SIG-M5 treated with dmso at 0.1 percent for 504 hours (cell line): ENCODE results near the gene TNFRSF14.
"Not testable (repeated sequence)": the region's sequence is repeated elsewhere in the genome, so short reads cannot be mapped to it uniquely, and the experiment has no call there.

Experiments
- DNase-seq: peaks from one replicate; lab custom pipeline; 2025; ENCODE audit not compliant: unreplicated experiment; lab: John Stamatoyannopoulos, UW

Gene TNFRSF14

GRCh38 chr1:2538376-2538775 is 17.8 kb upstream of the TNFRSF14 start:
- DNase-seq: no peak

- no peak for DNase-seq
Observed at GRCh38 chr1:2538872-2539271, 17.3 kb upstream of the TNFRSF14 start.

DNA sequence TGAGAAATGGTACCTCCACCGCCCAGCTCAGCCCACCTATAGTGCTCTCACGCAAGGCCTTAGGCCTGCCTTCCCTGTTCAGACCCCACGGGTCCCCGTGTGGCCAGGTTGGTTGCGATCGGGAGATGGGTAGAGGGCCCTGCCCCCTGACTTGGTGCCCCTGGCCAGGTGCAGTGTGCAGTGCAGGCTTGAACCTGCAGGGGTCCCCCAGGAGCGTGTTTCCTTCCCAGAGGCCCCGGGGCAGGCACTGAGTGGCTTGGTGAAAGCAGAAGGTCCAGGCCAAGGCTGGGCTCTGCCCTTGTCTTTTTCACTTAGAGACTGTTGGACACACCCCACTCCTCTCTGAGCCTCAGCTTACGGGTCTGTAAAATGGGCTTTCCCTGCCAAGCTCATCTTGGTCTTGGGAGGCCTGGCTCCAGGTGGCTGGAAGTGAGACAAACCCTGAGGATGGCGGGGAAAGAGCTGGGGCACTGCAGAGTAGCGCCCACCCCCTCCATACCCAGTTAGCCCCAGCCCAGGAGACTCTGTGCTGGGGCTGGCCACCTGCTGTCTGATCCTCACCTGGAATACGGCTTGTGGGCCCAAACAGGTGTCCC is 16.8 kb upstream of the TNFRSF14 start:
- no peak for DNase-seq

DNA sequence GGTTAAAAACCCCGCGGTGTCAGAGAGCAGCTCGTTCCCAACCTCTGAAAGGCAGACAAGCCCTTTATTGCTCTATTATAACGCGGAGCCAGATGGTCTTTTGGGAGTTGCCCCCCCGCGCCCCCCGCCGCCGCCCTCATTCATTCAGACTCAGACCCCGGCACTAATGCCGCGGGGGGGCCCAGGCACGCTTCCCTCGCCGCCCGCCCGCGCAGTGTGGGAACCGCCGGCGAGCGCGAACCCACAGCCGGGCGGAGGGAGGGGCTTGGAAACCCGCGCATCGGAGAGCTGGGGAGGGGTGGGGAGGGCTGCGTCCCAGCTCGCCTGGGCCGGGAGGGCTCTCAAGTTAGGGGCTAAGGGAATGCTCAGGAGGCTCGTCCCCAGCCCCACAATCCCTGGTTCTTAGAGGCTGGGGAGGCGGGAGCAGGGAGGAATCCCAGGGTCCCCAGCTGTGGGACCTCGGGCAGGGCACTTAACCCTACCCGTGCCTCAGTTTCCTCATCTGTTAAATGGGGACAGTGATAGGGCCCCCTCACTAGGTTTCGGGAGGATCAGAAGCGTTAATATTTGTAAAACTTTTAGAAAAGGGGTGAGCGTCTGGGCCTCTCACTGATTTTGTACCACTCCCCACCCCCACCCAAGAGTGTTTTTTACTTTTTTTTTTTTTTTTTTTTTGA is 15.2 kb upstream of the TNFRSF14 start:
- DNase-seq: no peak

DNA sequence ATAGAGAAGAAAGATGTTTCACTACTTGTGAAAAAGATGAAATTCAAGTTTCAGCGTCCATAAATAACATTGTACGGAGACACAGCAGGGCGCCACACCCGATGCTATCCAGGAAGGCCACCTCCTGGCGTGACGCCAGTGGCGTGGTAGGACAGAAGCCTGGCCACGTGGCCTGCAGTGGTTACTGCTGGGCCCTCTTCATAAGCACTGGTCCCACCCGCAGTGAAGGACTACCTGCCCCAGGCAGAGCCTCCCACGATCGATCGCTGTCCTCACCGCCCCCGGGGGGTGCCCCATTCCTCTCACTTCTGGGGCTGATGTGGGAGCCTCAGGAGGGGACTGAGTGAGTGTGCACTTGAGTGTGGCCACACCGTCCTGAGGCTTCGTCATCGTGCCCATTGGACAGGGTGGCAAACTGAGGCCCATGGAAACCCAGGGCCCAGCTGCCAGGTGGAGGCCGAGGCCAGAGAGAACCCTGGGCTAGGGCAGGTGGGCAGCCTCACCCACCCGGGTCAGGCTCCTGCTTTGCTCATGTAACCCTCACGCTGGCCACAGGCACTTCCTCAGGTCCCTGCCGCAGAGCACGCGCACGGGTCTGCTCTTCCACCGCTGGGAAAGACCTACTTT is 14.4 kb upstream of the TNFRSF14 start:
- DNase-seq: no peak

DNA sequence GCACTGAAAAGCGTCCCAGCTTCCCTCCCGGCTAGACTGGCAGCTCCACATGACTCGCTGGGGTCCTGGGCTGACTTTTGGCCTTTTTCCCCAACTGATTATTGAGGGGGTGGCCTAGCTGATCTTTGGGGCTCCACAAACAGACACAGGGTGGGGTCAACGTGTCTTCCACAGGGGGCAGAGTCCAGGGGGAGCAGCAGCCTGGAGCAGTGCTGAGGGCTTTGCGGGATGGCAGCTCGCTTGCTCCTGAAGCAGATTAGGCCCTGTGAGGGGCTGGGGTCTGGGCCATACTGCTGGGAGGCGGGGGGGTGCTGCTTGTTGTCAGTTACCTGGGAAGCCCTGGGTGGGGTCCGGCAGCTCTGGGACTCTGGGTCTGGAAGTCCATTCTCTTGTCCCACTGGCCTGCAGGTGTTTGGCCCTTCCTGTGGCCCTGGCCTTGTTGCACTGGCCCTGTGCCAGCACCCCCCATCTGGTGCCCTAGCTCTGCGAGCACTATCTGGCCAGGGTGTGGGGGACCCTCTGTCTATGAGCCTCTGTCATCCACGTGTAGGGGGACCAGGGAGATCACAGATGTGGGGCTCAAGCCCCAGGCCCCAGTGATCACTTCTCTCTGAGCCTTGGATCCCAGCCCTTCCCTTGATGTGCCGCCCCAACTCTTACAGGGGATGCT is 13.8 kb upstream of the TNFRSF14 start:
- DNase-seq: no peak

DNA sequence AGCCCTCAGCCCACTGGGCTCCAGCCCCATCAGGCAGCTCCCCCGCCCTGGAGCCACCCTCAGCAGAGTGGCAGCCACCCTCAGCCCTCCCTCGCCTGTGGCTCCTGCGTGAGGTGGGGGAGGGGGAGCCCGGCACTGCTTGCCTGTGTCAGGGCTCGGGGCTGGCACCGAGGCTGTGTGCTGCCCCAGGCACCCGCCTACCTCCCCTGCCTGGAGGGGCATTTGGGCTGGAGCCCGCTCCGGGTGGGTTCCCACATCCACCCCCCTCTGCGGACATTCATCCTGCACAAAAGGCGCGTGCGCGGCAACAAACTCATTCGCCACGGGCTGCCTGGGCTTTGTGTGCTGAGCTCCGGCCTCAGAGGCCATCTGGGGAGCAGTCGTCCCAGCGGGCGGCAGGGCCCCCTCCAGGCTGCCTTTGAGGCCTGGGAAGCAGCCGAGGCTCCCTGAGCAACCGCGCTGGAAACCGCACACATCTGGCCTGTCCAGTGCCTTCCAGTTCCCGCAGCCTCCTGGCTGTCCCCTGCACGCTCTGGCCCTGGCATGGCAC is 12.6 kb upstream of the TNFRSF14 start:
- DNase-seq: no peak

DNA sequence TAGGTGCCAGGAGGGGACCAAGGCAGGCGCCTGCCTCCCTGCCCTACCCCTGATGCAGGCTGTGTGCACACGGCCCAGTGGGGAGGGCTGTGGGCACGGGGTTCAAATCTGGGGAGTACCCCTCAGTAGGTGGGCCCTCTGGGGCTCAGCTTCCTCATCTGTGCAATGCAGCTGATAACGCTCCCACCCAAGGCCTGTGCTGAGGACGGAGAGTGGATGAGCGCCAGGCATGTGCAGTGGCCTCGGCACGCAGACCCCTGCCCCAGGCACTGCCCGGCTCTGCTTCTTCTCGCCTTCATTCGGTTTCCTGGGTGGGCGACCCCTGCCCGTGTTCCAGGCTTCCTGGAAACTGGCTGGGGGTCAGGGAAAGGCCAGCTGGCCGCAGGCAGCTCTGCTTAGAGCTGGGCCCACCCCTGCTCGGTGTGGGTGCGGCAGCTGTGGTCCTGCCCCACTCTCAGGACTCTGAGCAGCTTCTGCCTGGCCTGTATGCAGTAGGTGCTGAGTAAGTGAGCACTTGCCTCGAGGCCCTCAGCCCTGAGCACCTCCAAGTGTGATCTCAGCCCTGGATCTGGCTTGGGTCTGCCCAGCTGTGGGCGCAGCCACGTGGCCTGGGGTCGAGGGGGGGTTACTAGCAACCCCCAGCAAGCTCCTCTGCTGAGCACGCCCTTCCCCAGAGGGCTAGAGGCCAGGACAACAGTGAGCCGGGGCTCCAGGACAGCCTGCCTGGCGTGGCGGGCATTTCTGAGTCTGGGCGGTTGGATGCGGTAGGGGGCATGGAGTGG is 11.9 kb upstream of the TNFRSF14 start:
- no peak for DNase-seq

- no peak for DNase-seq
Observed at GRCh38 chr1:2544875-2545640, 11.1 kb upstream of the TNFRSF14 start.

GRCh38 chr1:2545754-2546514 is 10.2 kb upstream of the TNFRSF14 start:
- DNase-seq: peak; percentile 88

GRCh38 chr1:2546515-2547209 is 9.5 kb upstream of the TNFRSF14 start:
- DNase-seq: peak; percentile 90

DNA sequence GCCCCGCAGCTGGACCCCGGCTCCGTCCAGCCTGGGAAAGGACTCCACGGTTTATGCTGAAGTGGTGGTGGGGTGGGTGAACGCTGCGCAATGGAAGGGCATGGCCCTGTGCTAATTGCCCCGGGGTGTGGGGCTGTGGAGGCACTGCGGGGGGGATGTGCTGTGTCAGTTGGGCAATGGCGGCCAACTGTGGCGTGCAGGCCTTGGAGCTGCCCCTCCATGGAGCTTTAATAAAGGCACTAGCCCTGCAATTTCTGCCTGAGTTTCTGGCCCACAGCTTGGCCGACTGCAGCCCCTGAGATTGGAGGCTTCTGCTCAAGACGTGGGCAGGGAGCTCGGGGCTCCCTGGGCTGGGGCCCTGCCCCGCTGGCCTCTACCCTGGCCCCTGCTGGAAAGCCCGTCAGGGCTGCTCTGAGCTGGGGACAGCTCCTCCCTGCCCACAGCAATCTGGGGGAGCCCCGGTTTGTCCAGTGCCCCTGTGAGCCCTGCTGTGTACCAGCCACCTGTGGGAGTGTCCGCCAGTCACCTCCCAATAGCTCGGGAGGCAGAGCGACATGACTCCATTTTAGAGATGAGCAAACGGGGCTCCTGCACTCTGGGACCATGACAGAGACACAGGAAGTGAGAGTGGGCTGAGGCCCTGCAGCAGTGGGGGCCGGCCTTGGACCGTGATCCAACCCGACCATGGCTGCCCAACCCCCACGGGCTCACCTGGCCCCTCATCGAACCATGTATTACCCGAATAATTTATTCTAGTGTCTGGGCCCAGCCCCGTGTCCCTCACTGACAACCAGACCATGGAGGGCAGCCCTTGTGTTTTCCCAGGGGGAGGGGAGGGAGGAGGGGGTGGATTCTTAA is 8.7 kb upstream of the TNFRSF14 start:
- DNase-seq: peak; percentile 52

DNA sequence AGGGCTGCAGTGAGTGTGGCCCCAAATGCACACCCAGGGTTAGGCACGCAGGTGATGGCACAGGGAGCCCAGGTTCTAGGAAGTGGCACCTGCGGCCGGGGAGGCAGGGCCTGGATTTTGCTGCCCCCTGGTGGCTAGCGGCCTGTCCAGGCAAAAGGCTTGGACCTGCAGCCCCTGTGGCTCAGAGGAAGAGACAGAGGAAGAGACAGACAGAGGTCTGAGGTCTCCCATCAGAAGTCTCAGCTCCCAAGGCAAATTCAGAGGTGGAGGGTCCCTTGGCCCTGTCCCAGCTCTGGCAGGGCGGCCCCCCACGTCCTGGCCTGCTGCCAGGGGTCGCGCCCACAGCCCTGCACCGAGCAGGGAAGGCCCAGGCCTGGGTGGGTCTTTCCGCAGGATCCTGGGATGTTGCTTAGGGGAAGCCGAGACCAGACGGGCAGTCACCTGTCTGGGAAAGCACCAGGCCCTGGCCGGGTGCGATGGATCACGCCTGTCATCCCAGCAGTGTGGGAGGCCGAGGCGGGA is 8.0 kb upstream of the TNFRSF14 start:
- DNase-seq: peak; percentile 43

DNA sequence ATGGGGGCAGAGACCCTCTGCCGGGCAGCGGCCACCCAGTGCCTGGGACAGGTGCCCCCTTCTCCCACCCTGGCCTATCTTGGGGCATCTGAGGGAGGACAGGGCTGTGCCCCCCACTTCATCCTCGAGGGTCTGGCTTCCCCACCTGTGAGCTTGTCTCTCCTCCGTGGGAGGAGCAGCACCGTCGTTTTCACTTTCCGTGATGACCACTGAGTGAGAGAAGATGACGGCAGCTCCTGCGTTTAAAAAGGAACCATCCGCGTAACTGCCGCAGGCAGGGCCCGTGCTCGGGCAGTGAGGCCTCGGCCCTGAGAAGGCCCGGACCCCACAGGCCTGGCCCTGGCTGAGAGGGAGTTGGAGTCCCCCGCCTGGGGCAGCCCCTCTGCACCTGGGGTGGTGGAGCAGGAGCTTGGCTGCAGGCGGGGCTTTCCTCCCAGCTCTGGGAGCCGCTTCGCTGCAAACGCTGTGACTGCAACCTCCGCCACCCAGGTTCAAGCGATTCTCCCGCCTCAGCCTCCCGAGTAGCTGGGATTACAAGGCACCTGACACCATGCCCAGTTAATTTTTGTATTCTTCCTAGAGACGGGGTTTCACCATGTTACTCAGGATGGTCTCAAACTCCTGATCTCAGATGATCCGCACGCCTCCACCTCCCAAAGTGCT is 6.7 kb upstream of the TNFRSF14 start:
- DNase-seq: not testable (repeated sequence)

DNA sequence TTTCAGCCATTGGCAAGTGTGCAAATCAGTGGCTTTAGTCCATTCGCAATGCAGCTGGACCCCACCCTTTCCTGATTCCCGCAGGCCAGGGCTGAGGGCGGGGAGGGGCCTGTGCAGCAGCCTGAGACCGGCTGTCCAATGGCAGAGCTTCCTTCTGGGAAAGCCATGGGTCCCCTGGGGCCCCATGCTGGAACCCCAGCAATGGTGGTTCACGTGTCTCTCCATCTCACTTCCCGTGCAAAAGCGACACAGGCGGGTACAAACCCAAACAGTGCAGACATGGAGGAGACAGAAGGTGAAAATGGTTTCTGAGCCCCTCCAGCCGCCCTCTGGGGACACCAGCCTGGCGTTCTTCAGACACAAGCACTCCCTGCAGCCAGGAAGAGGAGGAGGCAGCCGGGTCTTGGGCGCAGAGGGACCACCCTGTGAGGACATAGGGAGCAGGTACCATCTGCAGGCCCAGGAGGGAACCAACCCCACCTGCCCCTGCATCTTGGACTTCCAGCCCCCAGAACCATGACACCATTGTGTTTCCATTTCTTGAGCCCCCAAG is 5.8 kb upstream of the TNFRSF14 start:
- DNase-seq: not testable (repeated sequence)

- DNase-seq: not testable (repeated sequence)
Observed at GRCh38 chr1:2551544-2551943, 4.6 kb upstream of the TNFRSF14 start.

DNA sequence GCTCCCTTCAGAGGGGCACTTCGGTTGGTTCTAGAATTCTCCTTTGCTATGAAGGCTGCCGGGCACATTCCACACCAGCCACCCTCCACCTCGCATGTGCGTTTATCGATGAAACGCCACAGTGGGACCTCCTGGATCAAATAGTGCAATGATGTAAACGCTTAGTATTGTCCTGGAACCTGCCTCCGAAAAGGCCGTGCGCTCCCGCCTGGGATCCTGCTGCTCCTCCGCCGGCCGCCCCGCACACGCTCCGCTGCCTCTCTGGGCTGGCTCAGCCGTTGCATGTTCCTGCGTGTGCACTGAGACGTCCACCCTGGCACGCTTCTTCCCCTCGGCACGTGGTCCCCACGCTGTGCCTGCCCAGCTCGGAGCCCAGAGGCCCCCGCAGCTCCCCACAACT is 4.0 kb upstream of the TNFRSF14 start:
- no peak for DNase-seq
